GM19351 (cell line): Measurements from ENCODE around the gene SEMA7A.

ENCODE experiments used
- ATAC-seq: cut with Tn5 transposase; IDR thresholded peaks from one replicate; pipeline ENCODE4 v1.9.1; 2021; ENCODE audit warnings: mild to moderate bottlenecking, moderate library complexity; ENCODE audit not compliant: unreplicated experiment

Gene SEMA7A

DNA sequence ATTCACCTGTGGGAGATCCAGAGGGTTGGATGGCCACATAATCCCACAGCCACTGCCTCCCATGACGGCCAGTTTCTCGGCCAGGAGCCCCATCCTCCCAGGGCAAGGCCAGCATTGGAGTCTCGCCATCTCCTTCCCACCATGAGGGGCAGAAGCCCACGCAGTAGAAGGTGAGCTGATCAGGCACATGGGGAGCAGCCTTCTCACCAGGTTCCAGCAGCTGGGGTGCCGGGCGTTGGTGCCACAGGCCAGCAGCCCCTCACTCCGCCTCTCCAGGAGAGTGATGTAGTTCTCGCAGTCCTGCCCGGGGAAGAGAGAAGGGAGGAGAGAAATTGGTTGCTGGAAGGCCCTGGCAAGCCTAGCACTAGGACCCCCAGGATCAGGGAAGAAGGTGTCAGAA lies 16.1 kb downstream of the SEMA7A start:
- ATAC-seq: no peak

DNA sequence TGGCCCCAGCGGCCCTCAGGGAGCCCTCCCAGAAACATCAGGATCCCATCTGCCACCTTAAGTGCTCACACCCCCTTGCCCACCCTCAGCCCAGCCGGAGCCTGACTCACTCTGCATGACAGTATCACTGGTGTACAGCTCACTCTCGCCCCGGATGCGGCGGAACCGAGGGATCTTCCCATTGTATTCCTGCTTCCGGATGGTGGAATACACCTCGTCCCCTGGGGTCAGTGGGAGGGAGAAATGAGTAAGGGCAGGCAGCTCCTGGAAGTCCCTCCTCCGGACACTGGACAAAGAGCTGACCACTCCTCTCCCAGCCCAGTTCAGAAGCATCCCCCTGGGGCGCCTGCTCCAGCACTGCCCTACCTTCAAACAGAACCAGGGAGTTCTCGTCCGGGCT lies 16.5 kb downstream of the SEMA7A start:
- ATAC-seq: no peak

DNA sequence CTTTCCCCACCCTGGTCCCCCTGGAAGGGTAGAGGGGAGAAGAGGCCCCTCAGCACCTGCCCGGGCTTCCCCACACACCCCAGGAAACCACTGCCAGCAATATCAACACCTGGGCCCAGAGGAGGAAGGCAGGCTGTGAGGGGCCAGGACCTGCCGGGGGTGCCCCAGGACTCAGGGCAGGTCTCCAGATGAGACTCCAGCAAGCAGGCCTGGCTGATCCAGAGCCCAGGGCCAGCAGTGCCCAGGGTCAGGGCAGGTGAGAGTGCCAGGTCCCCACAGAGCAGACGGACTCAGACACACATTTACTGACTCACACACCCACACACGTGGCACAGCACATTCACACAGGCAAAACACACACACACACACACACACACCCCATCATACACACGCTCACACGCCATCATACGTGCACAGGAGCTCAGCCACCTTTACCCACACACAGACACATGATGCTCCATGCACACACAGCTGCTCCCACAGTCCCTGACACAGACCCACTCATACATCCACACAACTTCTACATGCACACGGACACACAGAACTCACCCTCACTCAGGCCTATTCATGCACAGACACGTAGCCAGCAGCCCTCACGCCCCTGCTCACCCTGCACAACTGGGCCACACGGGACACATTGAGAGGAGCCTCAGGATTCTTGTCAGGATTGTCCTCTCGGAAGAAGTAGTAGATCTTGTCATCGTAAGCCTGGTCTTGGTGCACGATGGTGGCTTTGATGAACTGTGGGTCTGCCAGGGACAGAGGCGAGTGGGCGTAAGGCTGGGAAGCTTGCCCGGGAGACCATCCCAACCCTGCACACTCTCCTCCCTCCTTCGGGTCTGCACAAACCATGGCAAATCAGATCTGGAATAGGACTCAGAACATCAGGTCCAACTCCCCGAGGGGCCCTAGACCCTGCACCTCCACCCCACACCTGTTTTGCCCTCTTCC lies 17.5 kb downstream of the SEMA7A start:
- ATAC-seq: no peak

DNA sequence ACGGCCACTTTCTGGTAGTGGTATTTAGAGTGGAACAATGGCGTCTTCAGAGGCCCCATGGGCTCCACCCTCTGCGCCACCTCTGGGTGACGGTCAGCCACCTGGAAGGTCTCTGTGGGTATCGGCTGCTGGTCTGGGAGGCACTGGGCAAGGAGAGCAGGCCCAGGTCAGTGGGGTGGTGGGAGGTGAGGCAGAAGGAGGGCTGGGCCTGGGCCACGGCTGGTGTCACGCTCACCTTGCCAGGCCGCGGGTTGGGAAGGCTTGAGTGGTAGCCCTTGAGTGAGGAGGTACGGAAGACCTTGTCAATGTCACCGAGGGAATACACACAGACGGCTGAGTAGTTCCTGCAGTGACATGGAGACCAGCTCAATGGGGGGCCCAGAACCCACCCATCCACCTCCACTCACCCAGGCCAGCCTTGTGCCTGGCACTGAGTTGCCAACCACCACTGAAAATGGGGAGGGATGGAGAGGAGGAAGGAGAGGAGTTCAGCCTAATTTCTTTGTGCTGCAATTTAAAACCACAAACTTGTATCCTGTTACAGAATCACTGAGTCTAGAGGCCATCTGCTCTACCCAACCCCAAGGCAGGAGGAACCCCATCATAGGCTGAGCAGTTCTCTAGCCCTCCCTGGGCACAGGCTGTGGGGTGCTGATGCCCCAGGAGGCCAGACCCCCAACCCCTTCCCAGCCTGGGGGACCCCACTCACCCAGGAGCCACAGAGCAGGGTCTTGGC lies 19.0 kb downstream of the SEMA7A start:
- ATAC-seq: no peak

DNA sequence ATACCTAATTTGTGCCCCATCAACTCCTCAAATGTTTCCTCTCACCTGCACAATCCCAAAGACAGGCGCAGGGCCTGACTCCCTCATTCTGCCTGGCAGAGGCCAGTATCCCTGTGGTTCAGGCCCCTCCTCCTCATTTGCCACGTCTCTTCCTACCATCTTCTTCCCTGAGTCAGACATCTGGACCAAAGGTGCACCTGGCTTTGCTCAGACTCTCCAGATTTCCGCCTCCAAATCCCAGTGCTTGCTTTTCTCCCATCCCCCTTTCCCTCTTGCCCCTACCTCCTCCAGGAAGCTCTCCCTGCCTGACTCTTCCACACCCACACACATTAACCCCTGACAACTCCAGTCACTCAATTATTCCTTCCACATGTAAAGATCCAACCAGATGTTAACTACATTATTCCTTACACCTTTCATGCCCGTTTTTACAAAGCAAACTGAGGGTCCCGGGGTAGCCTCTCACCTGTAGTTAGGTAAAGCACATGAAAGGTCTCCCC lies 19.6 kb downstream of the SEMA7A start:
- no peak for ATAC-seq

DNA sequence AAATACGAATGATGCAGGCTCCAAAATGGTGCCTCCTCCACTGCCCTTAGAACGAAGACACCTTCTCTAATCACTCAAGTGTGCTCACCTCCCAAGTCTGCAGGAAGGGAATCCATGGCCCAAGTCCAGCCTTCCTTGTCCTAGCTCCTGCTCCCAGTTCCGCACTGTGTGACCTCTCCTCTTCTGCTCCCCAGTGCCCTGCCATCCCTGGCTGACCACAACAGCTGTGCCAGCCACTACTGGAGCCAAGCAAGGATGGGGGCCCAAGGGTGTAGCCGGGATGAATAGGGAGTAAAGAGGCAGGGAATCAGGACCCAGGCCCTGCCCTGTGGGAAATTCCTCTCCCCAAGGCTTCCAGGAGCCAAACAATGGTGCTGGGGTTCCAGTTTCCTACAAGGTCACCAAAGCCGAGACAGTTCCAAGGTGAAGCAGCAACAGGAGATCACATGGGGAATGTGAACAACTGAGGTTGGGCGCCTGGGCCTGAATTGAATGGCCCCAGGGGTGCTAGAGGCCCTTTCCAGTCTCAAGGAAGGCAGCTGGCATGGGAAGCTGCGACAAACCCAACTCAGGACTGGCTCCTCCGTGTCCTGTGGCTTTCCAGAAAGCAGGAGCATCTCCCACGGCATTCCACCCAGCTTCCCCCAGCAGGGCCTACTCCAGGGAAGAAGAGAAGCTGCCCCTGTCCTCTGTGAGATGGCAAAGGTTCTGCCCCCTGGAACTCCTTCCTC lies 20.2 kb downstream of the SEMA7A start:
- no peak for ATAC-seq

DNA sequence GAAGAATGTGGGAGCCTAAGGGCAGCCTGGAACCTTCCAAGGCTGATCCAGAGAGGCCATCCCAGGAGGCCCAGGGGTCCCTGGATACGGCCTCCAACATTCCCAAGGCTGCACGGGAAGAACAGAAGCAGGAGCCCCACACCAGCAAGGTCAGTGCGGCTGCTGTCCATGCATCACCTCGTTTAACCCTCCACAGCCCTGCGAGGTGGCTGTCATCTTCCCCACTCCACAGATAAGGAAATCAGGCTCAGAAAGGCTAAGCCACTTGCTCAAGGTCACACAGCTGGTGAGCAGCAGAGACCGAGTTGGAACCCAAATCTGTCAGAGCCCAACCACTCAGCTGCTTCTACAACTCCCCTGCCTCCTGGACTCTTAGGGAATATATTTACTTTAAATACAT lies 21.6 kb downstream of the SEMA7A start:
- no peak for ATAC-seq

DNA sequence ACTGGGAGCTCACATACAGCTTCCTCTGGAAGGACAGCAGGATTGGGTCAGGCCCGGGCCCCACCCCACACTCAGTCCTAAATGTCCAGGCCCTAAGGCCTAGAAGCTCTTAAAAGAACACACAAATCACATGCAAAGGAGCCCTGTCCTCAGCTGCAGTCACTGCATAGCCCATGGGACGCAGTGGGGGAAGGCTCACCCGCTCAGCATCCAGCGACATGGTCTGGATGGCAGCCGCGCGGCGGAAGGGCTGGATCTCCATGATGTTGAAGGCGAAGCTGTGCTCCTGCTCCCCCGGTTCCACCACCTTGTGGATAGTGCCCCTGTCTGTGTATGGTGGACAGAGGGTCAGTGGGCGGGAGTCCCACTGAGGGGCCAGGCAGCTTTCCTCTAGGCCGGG lies 22.1 kb downstream of the SEMA7A start:
- ATAC-seq: no peak

DNA sequence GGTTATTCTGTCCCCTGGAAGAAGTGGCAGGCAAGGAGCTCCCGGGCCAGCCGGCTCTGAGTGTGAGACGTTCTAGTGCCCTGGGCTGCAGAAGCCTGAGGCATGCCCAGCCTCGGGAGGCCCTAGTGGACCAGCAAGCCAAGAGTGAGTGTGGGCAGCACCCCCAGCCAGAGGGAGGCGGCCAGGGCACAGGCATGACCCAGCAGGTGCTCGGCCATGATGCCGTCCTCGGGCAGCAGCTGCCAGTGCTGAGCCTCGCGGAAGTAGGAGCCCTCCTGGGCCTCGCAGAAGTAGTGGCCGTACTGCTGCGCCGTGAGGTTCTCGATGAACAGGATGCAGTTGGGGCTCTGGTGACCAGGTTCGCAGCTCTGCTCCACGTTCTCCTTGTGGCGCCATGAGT lies 23.3 kb downstream of the SEMA7A start:
- no peak for ATAC-seq

DNA sequence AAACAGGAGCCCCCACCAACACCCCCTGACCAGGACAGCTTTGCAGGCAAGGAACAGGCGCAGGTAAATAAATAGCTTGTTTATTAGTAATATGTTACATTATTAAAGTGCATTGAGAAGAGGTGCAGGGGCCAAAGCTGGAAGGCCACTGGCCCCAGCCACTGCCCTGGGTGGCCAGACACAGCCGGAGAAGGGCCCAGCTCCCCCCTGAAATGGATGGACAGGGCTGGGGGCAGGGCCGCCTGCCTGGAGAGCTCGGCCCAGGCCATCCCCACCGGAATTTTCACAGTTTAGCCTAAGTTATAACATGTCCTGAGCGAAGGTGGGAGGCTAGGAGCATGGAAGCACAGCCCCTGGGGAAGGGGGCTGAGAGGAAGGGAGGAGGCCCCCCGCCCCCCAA lies 24.5 kb downstream of the SEMA7A start:
- ATAC-seq: no peak

DNA sequence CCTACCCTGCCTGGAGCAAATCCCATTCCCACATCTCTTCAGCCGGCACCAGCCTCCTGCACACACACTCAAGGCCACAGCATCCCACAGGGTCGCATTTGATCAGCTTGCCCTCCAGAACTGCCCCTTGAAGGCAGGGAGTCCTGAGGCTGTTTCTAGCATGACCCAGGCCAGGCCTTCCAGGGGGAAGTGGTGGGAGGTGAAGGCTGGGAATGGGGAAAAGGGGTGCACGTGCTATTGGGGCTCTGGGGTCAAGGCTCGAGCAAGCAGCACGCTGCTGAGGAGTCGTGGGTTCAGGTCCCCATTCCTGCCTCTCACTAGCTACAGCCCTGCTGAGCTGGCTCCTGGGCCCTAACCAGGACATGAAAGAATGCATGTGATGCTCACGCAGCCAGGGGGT lies 24.9 kb downstream of the SEMA7A start:
- no peak for ATAC-seq

DNA sequence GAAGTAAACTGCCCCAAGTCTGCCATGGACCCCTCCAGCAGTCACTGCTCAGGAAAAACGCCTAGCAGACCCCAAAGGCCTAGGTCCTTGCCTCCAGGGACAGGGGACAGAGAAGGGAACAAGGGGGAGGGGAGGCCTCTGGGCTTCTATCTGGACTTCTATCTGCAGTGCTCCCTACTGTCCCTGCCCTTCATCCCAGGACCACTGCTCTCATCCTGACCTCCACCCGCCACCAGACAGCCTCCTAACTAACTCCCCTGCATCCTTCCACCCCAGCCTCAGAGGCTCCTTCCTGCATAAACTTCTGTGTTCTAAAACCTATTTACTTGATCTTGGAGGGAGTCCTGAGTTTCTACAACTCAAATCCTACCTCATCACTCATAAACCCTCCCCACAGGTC lies 25.4 kb downstream of the SEMA7A start:
- ATAC-seq: no peak

DNA sequence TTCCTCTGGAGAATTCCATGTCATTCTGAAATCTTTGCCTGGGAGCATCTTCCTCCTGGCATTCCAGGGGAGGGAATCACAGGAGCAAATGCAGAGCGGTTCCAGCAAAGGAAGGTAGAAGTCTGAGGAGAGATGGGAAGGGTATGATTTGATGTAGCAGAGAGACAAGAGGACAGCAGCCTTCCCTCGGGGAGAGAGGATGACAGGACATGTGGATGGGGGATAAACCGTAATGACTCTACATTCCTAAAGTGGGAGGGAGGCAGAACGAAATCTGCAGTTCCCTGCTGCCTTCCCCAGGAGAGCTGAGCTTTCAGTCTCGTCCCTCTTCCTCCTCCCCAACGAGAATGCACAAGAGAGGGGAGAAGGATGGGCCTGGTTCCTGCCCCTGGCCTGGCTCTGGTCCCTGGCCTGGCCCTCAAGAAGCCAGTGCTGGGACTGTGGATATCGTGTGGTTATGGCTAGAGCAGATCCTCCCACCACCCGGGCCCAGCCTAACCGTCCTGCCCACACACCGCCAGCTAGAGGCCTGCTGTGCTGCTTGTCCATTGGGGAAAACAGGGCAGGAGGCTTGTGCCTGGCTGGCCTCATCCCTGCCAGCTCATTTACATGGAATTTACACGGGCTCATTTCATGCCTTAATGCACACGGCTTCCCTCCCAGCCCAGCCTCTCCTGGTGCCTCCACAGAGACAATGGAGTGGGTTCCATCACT lies 26.6 kb downstream of the SEMA7A start:
- ATAC-seq: no peak

DNA sequence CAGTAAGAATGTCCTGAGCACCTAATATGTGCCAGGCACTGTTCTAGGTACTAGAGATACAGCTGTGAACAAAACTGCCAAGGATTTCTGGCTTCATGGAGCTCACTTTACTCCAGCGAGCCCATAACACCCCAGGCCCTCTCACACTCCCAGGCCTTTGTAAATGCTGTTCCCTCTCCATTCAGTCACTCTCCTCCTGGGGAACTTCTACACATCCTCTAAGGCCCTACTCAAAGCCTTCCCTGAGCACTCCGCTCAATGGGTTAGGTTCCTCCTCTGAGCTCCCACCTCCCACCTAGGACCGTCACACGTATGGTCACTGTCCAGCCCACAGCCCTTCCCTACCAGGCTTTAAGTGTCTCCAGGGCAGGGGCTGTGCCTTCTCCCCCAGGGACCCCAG lies 27.2 kb downstream of the SEMA7A start:
- ATAC-seq: no peak

DNA sequence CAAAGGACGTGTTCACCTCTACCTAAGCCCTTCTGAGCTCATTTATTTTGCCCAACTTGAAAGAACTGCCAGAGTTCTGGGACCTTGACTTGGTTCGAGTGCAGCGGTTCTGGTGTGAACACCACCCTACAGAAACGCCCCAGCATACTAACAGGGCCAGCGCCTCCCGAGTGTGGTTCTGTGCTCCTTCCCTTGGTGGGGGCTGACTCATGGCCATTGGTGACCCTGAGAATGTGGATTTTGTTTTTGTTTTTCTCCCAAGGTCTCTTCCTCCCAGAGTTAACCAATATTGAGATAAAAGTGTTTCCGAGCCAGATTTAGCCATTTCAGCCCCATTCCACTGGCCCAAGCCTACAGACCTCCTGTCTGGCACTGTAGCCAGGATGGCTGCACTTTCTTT lies 27.9 kb downstream of the SEMA7A start:
- ATAC-seq: no peak

DNA sequence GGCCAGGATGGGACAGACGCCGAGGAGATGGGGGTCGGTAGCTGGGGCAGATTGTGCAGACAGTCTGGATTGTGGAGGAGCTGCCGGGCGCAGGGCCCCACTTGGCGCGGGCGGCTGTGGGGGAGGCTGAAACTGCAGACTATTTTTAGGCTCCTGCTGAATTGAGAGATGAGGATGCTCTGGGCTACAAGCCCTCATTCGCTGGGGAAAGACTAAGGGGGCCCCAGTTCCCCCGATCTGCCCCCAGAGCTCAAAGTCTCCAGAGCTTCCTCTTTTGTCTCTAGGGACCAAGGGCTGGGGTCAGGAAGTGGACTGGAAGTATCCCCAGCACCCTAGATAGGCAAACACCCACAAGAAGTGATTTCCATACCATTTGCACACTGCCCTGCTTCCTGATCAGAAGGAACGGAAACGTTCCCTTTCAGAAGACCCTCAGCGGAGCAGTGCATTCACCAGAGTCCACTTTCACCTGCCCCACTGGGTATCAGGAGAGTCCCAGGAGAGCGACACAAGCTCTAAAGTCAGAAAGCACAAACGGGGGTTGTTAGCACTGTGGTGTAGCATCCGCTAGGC lies 29.7 kb downstream of the SEMA7A start:
- ATAC-seq: no peak

DNA sequence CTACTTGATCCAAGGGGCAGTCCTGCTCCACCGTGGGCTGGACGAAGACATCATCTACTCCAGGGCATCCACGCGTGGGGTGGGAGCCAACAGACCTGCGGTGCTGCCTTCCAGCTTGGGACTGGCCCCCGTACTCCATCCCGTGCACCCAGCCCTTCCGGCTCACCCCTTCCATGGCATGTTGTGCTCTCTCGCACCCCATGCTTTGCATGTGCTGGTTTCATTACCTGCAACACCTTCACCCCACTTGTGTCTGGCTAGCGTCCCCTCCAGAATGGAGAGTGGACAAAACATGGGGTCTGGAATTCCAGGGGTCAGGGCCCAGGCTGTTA lies 30.2 kb downstream of the SEMA7A start:
- ATAC-seq: peak; percentile 24

DNA sequence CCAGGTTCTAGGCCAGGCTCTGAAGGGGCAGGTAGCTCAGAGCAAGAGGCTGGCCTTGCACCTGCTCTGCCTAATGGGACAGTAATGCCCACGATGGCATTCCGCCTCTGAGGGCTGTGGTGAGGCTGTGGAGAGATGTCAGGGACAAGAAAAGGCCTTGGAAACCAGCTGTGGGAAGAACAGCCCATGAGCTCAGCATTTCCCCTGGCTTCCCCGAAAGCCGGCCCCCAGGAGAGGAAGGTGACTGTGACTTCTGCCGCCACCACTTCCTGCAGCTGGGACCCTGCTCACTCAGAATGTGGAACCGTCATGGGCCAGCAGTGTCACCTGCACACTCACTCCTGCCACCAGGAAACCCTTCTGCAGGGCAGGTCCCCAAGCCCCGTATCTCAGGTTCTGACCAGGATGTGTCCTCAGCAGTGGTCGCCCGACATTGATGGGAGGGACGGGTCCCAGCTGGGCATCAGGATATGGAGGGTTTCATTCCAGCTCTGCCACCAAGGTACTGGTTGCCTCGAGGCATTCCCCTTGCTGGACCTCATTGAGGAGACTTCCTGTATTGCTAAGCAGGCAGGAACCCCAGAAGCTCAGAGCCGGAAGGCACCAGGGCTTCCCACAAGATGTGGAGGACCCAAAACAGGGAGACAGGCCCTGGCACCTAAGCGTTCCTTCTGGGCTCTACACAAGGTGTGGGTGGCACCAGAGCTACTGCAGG lies 30.7 kb downstream of the SEMA7A start:
- ATAC-seq: peak; percentile 40

DNA sequence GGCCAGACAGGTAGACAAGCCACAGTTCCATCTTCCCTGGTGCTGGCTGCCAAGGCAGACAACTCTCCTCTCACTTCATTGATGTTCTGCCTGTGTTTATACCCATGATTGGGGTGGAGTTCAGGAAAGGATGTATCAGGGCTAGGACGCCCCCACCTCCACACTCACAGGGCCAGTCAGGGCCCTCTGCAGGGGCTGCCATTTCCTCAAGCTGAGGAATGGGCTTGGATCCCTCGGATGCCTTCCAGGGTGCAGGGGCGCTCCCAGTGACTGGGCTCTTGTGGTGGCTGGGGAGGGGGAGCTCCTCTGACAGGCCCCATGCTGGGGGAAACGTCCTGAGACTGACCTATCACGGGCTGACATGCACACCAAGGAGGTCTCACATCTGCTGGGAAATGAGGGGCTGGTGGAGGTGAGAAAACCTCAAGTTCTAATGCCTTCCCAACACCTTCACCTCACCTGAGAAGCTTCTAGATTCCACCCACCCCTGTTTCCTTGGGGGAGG lies 31.4 kb downstream of the SEMA7A start:
- ATAC-seq: no peak
